H54 (cell line): ENCODE data around the gene PHACTR4.
A peak's percentile ranks its signal among the peaks of the same experiment; 100 is the strongest.
"Not testable (repeated sequence)": the region's sequence is repeated elsewhere in the genome, so short reads cannot be mapped to it uniquely, and the experiment has no call there.

Source experiments
- DNase-seq: peaks from one replicate; pipeline ENCODE4 v3.0.0; 2011; ENCODE audit warnings: low spot score, mixed read lengths; ENCODE audit not compliant: insufficient read length
- FAIRE-seq: peaks from 3 replicates; lab custom pipeline; 2011; peaks lifted over from hg19 to GRCh38; lab: Jason Lieb, UNC
- POLR2A ChIP-seq: IDR thresholded peaks from 2 replicates; pipeline ENCODE4 v1.6.1; 2011; ENCODE audit warnings: low read depth, mild to moderate bottlenecking, low read length

Gene PHACTR4

GRCh38 chr1:28507646-28508434 is 138.3 kb downstream of the PHACTR4 start:
- TF ChIP-seq POLR2A: no peak
- DNase-seq (no peak), FAIRE-seq (no peak)

GRCh38 chr1:28508435-28508754 is 138.9 kb downstream of the PHACTR4 start:
- TF ChIP-seq POLR2A: no peak
- FAIRE-seq: no peak
- DNase-seq: no peak

GRCh38 chr1:28509705-28510272 is 140.2 kb downstream of the PHACTR4 start:
- DNase-seq (no peak), FAIRE-seq (no peak)
- no peak for TF ChIP-seq POLR2A

- DNase-seq (no peak), FAIRE-seq (no peak)
- no peak for TF ChIP-seq POLR2A
Observed at GRCh38 chr1:28510273-28510969, 140.9 kb downstream of the PHACTR4 start.

GRCh38 chr1:28510970-28511440 is 141.5 kb downstream of the PHACTR4 start:
- no peak for TF ChIP-seq POLR2A
- no peak for FAIRE-seq
- no peak for DNase-seq

- no peak for TF ChIP-seq POLR2A
- FAIRE-seq (no peak), DNase-seq (no peak)
Observed at GRCh38 chr1:28512058-28512611, 142.6 kb downstream of the PHACTR4 start.

GRCh38 chr1:28514445-28514933 is 144.9 kb downstream of the PHACTR4 start:
- not testable (repeated sequence) for DNase-seq

GRCh38 chr1:28516518-28516956 is 147.0 kb downstream of the PHACTR4 start:
- no peak for TF ChIP-seq POLR2A
- FAIRE-seq (no peak), DNase-seq (no peak)

More at GRCh38 chr1:28514445-28514933, 144.9 kb downstream of the PHACTR4 start:
- FAIRE-seq: not testable (repeated sequence)

- DNase-seq (no peak), FAIRE-seq (no peak)
- no peak for TF ChIP-seq POLR2A
Observed at GRCh38 chr1:28517649-28517999, 148.1 kb downstream of the PHACTR4 start.

GRCh38 chr1:28518000-28518744 is 148.6 kb downstream of the PHACTR4 start:
- no peak for FAIRE-seq
- peak; percentile 67 for DNase-seq
- peak; percentile 62; the same call in 1 of the 2 replicates for TF ChIP-seq POLR2A

GRCh38 chr1:28518745-28519341 is 149.3 kb downstream of the PHACTR4 start:
- no peak for TF ChIP-seq POLR2A
- no peak for FAIRE-seq
- no peak for DNase-seq

- DNase-seq: no peak
- TF ChIP-seq POLR2A: no peak
Observed at GRCh38 chr1:28519946-28520725, 150.6 kb downstream of the PHACTR4 start.

GRCh38 chr1:28520796-28521195 is 151.3 kb downstream of the PHACTR4 start:
- DNase-seq, FAIRE-seq: not testable (repeated sequence)

More at GRCh38 chr1:28519946-28520725, 150.6 kb downstream of the PHACTR4 start:
- no peak for FAIRE-seq
